NCI-H187 treated with DMSO at 0.1 percent for 48 hours (cell line): ENCODE results near the gene CORO2A.

Source experiments
- DNase-seq: peaks from one replicate; lab custom pipeline; 2025; lab: John Stamatoyannopoulos, UW

Gene CORO2A

GRCh38 chr9:98192503-98193335, at the start of gene CORO2A:
Gene CORO2A, minus strand, starts transcription at chr9:98192637. Its CDS starts 34,977 bp downstream, at chr9:98157660.
- no peak for DNase-seq

- no peak for DNase-seq
Observed at GRCh38 chr9:98241357-98242300, 49.2 kb upstream of the CORO2A start.

GRCh38 chr9:98240475-98240874, 48.0 kb upstream of the CORO2A start:
- no peak for DNase-seq

- no peak for DNase-seq
Observed at GRCh38 chr9:98236901-98237487, 44.6 kb upstream of the CORO2A start.

GRCh38 chr9:98235126-98235525, 42.7 kb upstream of the CORO2A start:
- DNase-seq: no peak

- DNase-seq: no peak
Observed at GRCh38 chr9:98234245-98234825, 41.9 kb upstream of the CORO2A start.

- DNase-seq: no peak
Observed at GRCh38 chr9:98232926-98233325, 40.5 kb upstream of the CORO2A start.

- DNase-seq: no peak
Observed at GRCh38 chr9:98231770-98232478, 39.5 kb upstream of the CORO2A start.

GRCh38 chr9:98230789-98231188, 38.4 kb upstream of the CORO2A start:
- DNase-seq: no peak

GRCh38 chr9:98230304-98230703, 37.9 kb upstream of the CORO2A start:
- no peak for DNase-seq

- no peak for DNase-seq
Observed at GRCh38 chr9:98229620-98230019, 37.2 kb upstream of the CORO2A start.

- no peak for DNase-seq
Observed at GRCh38 chr9:98229090-98229395, 36.6 kb upstream of the CORO2A start.

GRCh38 chr9:98228392-98229089, 36.1 kb upstream of the CORO2A start:
- no peak for DNase-seq

- no peak for DNase-seq
Observed at GRCh38 chr9:98227883-98228282, 35.4 kb upstream of the CORO2A start.

- no peak for DNase-seq
Observed at GRCh38 chr9:98226957-98227356, 34.5 kb upstream of the CORO2A start.

- DNase-seq: no peak
Observed at GRCh38 chr9:98226516-98226915, 34.1 kb upstream of the CORO2A start.

GRCh38 chr9:98225015-98225442, 32.6 kb upstream of the CORO2A start:
- DNase-seq: no peak

- DNase-seq: no peak
Observed at GRCh38 chr9:98222885-98223691, 30.7 kb upstream of the CORO2A start.

GRCh38 chr9:98220911-98221310, 28.5 kb upstream of the CORO2A start:
- DNase-seq: no peak

GRCh38 chr9:98219794-98220370, 27.4 kb upstream of the CORO2A start:
- DNase-seq: no peak
